Natural killer cell treated with Interleukin-12 subunit alpha and Interleukin-12 subunit beta and Interleukin-15 and Interleukin-18, amount 100 ng/mL, for 72 hours (primary cell): ENCODE results near the gene NEK6. TPM values are rescaled to one million over a fixed set of nuclear protein-coding genes. Genes with fewer than 3 reads are reported as not detected.
A peak's percentile ranks its signal among the peaks of the same experiment; 100 is the strongest.

Source experiments
- ATAC-seq, 2 donors: fragments of 150-1000 bp; cut with Tn5 transposase in 1 of 2; sonication (Bioruptor Pico), chemical (Tn5 transposase) in 1 of 2; 2 replicates each; pipeline ENCODE4 v1.10.0; 2021
- DNase-seq: peaks from one replicate; pipeline ENCODE4 v3.0.0; 2022; ENCODE audit warnings: low spot score
- H3K27ac Mint-ChIP-seq, 2 donors: 1 replicate in 1 of 2; 2 replicates in 1 of 2; pipeline ENCODE4 v1.8.0; 2022; ENCODE audit warnings: mixed read lengths in 2 of 2, mild to moderate bottlenecking in 1 of 2, moderate library complexity in 1 of 2
- H3K27me3 Mint-ChIP-seq, 2 donors: 1 replicate in 1 of 2; 2 replicates in 1 of 2; pipeline ENCODE4 v1.8.0; 2022; ENCODE audit warnings: mixed read lengths in 2 of 2
- H3K36me3 Mint-ChIP-seq: one replicate; pipeline ENCODE4 v1.8.0; 2022; ENCODE audit warnings: mixed read lengths
- H3K4me1 Mint-ChIP-seq, 2 donors: 1 replicate in 1 of 2; 2 replicates in 1 of 2; pipeline ENCODE4 v1.8.0; 2022; ENCODE audit warnings: low read depth in 2 of 2, mixed read lengths in 2 of 2, mild to moderate bottlenecking in 1 of 2
- H3K4me3 Mint-ChIP-seq: one replicate; pipeline ENCODE4 v1.8.0; 2022; ENCODE audit warnings: mixed read lengths
- H3K9me3 Mint-ChIP-seq: 2 replicates; pipeline ENCODE4 v1.8.0; 2022; ENCODE audit warnings: mixed read lengths
- total RNA-seq, 2 donors: library from RNA; stranded (reverse); gene quantifications; one replicate each; pipeline ENCODE4 v1.2.3, GENCODE V29; 2022

Gene NEK6
- total RNA-seq, 2 donors from 2014 or later: 11.4 to 38.7 TPM

DNA sequence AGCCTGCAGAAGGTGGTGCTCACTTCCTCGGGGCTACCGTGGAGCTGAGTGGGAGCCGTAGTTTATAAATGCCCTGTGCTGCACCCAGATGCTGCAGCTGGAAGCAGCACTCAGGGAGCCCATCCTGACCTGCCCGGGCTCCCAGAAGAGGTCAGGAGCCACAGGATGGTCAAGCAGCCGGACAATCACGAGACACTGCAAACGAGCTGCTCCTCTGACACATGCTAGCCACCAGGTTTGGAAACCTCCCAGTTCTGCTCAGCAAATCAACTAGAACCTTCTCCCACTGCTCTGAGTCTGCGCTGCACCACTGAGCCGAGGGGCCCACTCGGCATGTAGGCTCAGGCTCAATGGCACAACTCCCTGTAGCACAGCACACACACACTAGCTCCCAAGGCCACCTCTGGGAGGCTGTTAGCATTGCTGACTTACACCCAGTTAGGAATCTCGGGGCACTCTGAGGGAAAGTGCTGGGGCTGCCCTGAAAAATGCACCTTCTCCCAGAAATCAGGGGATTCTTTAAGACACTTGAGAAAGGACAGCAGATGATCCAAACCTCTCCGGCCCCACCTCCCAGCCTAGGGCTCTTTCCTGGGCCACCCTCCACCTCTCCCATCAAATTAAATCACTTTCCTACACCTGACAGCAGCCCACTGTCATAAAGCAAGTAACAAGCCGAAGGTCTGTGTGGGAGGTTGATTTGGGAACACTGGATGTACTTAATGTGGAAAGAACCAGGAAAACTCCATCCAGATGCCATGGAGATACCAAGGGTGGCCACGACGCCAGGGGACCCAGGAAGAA, 98.4 kb downstream of the NEK6 start:
- H3K9me3 Mint-ChIP-seq: no peaks in the 10 kb centered on the region
- no peaks in the 10 kb centered on the region for H3K36me3 Mint-ChIP-seq
- ATAC-seq: no peak
- H3K4me3 Mint-ChIP-seq: no peak overlapping the region
- H3K27me3 Mint-ChIP-seq: no peaks in the 10 kb centered on the region
- H3K4me1 Mint-ChIP-seq: peaks cover 31 to 35% of the 10 kb centered on the region in 2 donors
- peak overlapping the region in 1 of 2 donors; percentile 31 for H3K27ac Mint-ChIP-seq
- DNase-seq: peak; percentile 26

DNA sequence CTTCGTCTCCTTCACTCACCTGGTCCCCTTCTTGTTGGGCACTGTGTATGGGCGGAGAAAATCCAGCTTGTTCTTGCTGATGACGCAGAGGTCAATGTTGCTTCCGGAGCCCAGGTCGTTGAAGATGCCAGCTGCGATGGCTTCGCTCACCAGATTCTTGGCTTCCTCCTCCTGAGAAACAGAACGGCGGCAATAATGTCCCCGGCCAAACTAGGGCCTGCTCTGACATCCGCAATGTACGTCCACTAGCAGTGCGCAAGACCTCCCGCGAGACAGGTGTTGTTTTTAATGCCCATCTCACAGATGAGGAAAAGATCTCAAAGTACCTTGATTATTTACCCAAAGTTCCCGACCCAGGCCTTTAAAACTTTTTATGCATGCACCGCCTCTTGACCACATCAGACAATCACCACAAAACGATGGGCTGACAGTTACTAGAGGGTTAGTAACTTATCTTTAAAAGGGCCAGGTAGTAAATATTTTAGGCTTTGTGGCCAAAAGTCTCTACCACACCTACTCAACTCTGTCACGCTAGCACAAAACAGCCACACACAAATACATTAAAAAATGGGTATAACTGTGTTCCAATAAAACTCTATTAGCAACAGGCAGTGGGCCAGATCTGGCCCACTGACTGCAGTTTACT, 99.1 kb downstream of the NEK6 start:
- no peaks in the 10 kb centered on the region for H3K9me3 Mint-ChIP-seq
- H3K4me1 Mint-ChIP-seq: peaks cover 31 to 35% of the 10 kb centered on the region in 2 donors
- H3K4me3 Mint-ChIP-seq: no peak overlapping the region
- no peaks in the 10 kb centered on the region for H3K27me3 Mint-ChIP-seq
- H3K36me3 Mint-ChIP-seq: no peaks in the 10 kb centered on the region
- DNase-seq: peak; percentile 12
- peak overlapping the region; percentile 18 to 31 for H3K27ac Mint-ChIP-seq
- ATAC-seq: no peak

DNA sequence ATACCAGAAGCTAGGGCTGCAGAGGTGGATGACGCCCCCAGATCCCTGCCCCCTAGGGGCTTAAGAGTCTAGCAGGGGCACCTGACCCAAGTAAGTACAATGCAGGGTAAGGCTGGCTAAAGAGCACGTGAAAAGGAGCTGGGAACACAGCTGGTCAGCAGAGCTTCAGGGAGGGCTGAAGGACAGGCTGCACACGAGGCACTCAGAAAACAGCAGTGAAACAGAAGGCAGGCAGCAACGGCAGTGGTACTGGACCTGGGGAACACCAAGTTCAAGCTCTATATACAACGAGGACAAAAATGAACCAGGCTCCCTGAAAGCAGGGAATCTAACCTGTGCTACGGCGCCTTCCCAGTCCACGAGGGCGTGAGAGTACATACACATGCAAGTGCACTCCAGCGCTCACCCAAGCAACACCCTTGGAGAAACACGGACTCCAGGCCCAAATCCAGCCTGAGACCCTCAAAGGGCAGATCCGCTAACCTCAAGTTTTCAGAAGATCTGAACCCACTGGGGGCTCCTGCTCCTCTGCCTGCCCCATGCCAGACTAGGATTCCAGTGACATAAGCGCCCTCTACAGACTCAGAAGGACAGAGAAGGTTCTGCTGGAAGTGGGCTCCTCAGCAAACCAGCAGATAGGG, 100.1 kb downstream of the NEK6 start:
- Mint-ChIP-seq H3K4me1 (peaks cover 31 to 36% of the 10 kb centered on the region in 2 donors), H3K27ac (peak overlapping the region in 1 of 2 donors; percentile 10), H3K9me3 (no peaks in the 10 kb centered on the region), H3K27me3 (no peaks in the 10 kb centered on the region), H3K4me3 (no peak overlapping the region), H3K36me3 (no peaks in the 10 kb centered on the region)
- ATAC-seq: no peak
- no peak for DNase-seq

DNA sequence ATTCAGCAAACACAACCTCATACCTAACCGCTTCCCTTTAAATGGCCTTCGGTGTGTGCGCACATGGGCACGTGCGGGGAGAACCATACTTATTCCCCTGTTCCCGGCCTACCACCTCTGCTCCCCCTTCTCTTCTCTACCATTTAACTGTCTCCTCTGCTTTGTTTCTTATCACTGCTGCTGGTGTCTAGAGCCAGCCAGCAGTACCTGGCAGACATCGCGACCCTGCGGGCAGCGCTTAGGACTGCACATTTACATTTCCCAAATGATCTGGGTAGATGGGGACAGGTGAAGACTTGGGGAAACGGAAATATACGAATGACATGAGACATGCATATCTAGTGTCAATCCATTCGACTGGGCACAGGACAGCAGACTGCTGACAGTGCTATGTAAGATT, 100.9 kb downstream of the NEK6 start:
- Mint-ChIP-seq H3K4me3 (no peak overlapping the region), H3K27ac (no peak overlapping the region), H3K27me3 (no peaks in the 10 kb centered on the region), H3K36me3 (no peaks in the 10 kb centered on the region), H3K4me1 (peaks cover 35 to 44% of the 10 kb centered on the region in 2 donors), H3K9me3 (no peaks in the 10 kb centered on the region)
- no peak for DNase-seq
- ATAC-seq: no peak

DNA sequence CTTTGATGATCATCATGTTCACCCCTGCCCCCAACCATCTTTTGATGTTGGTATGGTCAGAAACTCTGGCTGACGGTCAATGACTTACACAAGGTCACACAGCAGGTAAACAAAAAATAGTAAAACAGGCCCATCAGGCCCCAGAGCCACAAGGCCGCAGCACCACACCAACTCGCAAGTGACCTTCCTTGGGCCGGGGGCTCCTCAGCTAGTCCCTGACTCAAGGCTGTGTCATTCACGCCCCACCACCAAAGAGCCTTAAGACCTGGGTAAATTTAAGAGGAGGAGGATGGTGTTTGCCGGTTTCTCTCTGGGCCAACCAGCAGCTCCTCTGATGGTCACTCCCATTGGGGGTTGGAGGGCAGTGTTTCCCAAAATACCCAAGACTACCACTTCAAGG, 101.7 kb downstream of the NEK6 start:
- no peak for DNase-seq
- H3K27ac Mint-ChIP-seq: peak overlapping the region in 1 of 2 donors; percentile 43
- H3K36me3 Mint-ChIP-seq: no peaks in the 10 kb centered on the region
- peaks cover 42 to 48% of the 10 kb centered on the region in 2 donors for H3K4me1 Mint-ChIP-seq
- no peaks in the 10 kb centered on the region for H3K9me3 Mint-ChIP-seq
- ATAC-seq: no peak
- H3K4me3 Mint-ChIP-seq: no peak overlapping the region
- no peaks in the 10 kb centered on the region for H3K27me3 Mint-ChIP-seq

DNA sequence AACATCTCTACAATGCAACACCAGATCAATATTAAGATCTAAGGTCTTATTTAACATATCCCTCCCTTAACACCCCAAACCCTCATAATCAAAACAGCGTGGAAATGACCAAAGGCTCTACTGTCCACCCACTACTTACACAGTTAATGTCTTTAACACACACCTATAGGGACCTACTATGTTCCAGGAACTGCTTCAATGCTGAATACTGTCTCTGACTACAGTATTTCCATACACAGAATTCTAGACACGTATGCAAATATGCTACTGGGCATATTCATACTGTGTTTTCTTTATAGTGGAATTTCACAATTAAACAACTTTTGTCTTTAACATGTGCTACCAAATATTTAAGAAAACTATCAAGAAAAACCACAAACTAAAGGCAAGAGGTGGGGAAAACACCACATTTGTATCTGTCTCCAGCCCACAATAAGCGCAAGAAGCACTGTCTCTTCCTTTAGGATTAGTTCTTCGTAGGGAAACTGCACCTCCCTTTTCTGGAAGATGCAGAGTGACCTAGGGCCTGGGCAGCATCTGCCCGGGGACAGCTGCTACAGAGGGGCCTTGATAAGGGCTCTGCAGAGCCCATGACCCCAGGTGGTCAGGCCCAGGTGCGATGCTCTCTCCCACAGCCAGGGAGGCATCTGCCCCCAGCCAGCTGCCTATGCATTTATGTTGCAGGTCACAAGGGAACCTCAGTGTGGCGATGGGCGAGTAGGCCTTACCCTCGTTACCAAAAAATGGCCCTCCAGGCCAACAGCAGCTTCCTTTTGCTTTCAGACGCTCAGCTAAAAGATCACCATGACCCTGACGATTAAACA, 102.3 kb downstream of the NEK6 start:
- H3K27ac Mint-ChIP-seq: peak overlapping the region in 1 of 2 donors; percentile 43
- no peak overlapping the region for H3K4me3 Mint-ChIP-seq
- ATAC-seq (no peak), DNase-seq (no peak)
- peaks cover 47 to 48% of the 10 kb centered on the region in 2 donors for H3K4me1 Mint-ChIP-seq
- peaks cover 4% of the 10 kb centered on the region for H3K36me3 Mint-ChIP-seq
- no peaks in the 10 kb centered on the region for H3K9me3 Mint-ChIP-seq
- no peaks in the 10 kb centered on the region for H3K27me3 Mint-ChIP-seq

DNA sequence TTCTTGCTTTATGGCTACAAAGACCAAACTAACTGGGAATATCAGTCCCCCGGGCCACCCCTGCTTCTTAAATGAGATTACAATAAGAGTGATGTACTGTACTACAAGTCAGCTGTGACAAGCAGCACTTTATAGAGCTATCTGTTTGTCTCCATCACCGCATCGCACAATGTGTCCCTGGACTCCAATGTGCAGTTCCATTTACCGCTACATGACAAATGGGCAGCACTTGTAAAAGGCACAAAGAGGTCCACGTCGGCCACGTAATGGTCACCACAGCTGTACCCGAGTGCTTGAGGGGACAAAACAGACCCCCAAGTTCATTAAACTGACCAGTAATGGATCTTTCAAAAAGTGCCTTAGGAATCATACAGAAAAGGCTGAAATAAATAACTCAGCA, 103.4 kb downstream of the NEK6 start:
- H3K9me3 Mint-ChIP-seq: no peaks in the 10 kb centered on the region
- no peaks in the 10 kb centered on the region for H3K27me3 Mint-ChIP-seq
- no peak for DNase-seq
- peaks cover 6% of the 10 kb centered on the region for H3K36me3 Mint-ChIP-seq
- peaks cover 48 to 54% of the 10 kb centered on the region in 2 donors for H3K4me1 Mint-ChIP-seq
- ATAC-seq: no peak
- no peak overlapping the region for H3K4me3 Mint-ChIP-seq
- H3K27ac Mint-ChIP-seq: no peak overlapping the region

DNA sequence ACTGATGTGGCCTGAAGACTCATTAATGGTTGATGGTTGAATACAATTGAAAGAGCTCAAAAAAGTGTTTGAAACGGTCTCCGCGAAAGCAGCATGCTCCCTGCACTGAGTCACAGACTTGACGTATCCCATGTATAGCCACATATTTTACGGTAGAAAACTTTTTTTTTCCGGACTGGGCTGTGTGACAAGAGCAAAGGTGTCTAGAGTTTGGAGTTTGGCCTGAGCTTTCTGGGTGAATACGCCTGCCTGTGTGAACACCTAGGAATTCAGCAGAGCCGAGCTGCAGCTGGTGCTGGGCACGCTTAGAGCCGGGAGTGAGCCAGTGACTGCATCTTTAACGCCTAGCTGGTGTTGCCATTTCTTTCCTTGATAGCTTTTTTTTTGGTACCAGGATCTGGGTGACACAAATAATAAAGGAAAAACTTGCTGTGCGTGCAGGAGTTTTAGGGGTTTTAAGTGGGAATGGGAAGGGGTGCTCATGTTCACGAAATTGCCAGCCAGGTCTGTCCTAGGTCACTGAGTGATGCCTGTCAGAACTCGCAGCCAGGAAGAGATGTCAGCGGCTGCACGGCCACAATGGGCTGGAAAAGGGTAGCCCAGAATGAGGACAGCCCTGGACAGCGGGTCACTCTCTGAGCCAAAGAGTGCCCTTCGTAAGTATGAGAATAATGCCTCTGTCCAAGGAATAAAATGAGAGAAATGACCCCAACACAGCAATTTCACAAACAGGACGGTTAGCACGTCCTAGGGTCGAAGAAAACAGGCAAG, 105.8 kb downstream of the NEK6 start:
- no peak overlapping the region for H3K27ac Mint-ChIP-seq
- no peak overlapping the region for H3K4me3 Mint-ChIP-seq
- no peaks in the 10 kb centered on the region for H3K9me3 Mint-ChIP-seq
- H3K36me3 Mint-ChIP-seq: peaks cover 6% of the 10 kb centered on the region
- no peaks in the 10 kb centered on the region for H3K27me3 Mint-ChIP-seq
- DNase-seq (no peak), ATAC-seq (no peak)
- peaks cover 49 to 51% of the 10 kb centered on the region in 2 donors for H3K4me1 Mint-ChIP-seq

DNA sequence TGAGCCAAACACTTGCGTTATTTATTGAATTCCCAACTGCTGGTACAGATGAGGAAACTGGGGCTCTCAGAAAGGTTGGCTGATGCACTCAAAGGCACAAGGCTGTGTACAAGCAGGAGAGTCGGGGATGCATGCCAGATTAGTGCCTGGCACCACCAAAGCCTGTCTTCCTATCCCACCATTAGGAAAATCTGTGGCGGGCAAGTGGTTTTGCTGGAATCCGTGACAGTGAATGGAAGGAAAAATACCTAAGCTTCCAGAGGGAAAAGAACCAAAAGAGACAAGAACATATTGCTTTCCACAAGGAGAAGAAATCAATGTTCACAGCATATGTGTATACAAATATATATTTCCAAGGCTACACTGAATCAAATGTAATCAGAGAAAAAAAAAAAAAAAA, 106.4 kb downstream of the NEK6 start:
- Mint-ChIP-seq H3K9me3 (no peaks in the 10 kb centered on the region), H3K27ac (no peak overlapping the region), H3K4me3 (no peak overlapping the region), H3K36me3 (peaks cover 6% of the 10 kb centered on the region), H3K4me1 (peaks cover 46 to 54% of the 10 kb centered on the region in 2 donors), H3K27me3 (no peaks in the 10 kb centered on the region)
- DNase-seq (no peak), ATAC-seq (no peak)

DNA sequence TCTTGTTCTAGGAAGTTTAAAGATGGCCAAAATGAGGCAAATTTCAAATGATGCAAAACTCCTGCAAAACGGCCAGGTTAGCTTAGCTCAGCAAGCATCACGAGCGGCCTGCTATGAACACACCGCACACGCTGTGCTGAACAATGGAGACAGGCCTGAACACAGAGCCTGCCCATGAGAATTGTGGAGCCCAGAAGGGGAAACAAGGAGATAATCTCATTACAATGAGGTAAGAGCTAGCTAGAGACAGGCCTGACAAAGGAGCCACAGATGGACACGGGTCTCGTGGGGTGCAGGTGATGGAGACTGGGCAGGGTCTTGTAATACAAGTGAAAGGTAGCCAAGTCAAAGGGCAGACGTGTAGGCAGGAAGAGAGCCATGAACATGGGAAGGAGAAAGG, 107.3 kb downstream of the NEK6 start:
- Mint-ChIP-seq H3K4me3 (no peak overlapping the region), H3K27ac (peak overlapping the region; percentile 7 to 53), H3K4me1 (peaks cover 45 to 53% of the 10 kb centered on the region in 2 donors), H3K36me3 (peaks cover 6% of the 10 kb centered on the region), H3K9me3 (no peaks in the 10 kb centered on the region), H3K27me3 (no peaks in the 10 kb centered on the region)
- ATAC-seq (no peak), DNase-seq (no peak)

DNA sequence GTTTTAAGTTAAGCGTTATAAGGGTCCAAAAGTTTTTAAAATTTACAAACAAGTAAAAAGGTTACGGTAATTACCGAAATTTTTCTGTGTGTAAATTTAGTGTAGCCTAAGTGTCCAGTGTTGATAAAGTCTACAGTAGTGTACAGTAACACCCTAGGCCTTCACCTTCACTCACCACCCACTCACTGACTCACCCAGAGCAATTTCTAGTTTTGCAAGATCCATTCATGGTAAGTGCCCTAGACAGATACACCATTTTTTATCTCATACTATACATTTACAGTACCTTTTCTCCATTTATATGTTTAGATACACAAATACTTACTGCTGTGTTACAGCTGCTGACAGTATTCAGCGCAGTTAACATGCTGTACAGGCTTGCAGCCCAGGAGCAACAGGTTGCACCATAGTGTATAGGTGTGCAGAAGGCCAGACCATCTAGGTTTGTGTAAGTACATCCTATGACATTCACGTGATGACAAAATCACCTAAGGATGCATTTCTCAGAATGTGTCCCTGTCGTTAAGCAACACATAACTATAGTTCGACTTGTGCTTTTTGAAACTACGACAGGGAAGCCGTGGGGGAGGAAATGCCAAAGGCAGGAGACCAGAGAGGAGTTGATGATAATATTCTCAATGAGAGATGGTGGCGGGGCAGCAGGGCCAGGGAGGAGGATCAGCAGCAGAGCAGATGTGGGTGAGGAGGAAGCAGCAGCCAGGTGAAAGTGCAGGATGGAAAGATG, 108.9 kb downstream of the NEK6 start:
- DNase-seq: no peak
- H3K4me3 Mint-ChIP-seq: no peak overlapping the region
- H3K9me3 Mint-ChIP-seq: no peaks in the 10 kb centered on the region
- peaks cover 6% of the 10 kb centered on the region for H3K36me3 Mint-ChIP-seq
- H3K27me3 Mint-ChIP-seq: no peaks in the 10 kb centered on the region
- peak overlapping the region in 1 of 2 donors; percentile 26 for H3K27ac Mint-ChIP-seq
- peak in 1 of 2 donors; percentile 56 for ATAC-seq
- peaks cover 45 to 49% of the 10 kb centered on the region in 2 donors for H3K4me1 Mint-ChIP-seq

DNA sequence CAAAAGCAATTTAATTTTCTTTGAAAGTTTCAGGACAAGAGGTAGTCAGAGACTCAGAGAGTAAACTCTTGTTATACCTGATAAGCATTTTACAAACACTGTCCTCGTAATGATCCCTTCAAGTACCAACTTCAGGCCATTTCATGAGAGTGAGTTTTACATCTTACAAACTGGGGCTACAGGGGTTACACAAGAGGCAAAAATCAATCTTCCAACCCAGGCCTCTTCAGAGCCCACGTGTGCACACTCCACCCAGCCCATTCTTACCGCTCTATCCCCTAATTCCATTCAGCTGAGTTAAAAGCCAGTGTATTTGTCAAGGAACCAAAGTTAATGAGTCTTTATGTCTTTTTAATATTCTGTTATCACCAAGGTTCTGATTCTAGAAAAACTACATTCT, 110.9 kb downstream of the NEK6 start:
- H3K4me3 Mint-ChIP-seq: no peak overlapping the region
- H3K9me3 Mint-ChIP-seq: no peaks in the 10 kb centered on the region
- H3K27ac Mint-ChIP-seq: peak overlapping the region in 1 of 2 donors; percentile 42
- no peaks in the 10 kb centered on the region for H3K27me3 Mint-ChIP-seq
- ATAC-seq (no peak), DNase-seq (no peak)
- H3K4me1 Mint-ChIP-seq: peaks cover 51 to 54% of the 10 kb centered on the region in 2 donors
- H3K36me3 Mint-ChIP-seq: peaks cover 6% of the 10 kb centered on the region
